Transverse colon (tissue), 4 donors: ENCODE measurements around the gene ZG16B.

Source experiments
- POLR2A ChIP-seq: fragments of 450-650 bp; IDR thresholded peaks from one replicate; pipeline ENCODE4 v1.6.1; 2016; ENCODE audit warnings: antibody characterized with exemption, mild to moderate bottlenecking, moderate library complexity
- POLR2AphosphoS5 ChIP-seq, 3 donors: sonication (generic); formaldehyde crosslinking; IDR thresholded peaks; one replicate each; pipeline ENCODE4 v1.6.1; 2016; ENCODE audit warnings: antibody characterized with exemption in 3 of 3
- TF ChIP-seq, protein P1 (sequence below), 5 experiments: fragments of 200-600 bp in 3 of 5; fragments of 450-650 bp in 2 of 5; sonication (generic) in 3 of 5; IDR thresholded peaks; 1 replicate in 2 of 5; 2 replicates in 3 of 5; pipeline ENCODE4 v1.5.1; 2016 to 2017; ENCODE audit warnings: antibody characterized with exemption in 5 of 5, inconsistent platforms in 3 of 5, mild to moderate bottlenecking in 2 of 5, moderate library complexity in 1 of 5

DNA sequence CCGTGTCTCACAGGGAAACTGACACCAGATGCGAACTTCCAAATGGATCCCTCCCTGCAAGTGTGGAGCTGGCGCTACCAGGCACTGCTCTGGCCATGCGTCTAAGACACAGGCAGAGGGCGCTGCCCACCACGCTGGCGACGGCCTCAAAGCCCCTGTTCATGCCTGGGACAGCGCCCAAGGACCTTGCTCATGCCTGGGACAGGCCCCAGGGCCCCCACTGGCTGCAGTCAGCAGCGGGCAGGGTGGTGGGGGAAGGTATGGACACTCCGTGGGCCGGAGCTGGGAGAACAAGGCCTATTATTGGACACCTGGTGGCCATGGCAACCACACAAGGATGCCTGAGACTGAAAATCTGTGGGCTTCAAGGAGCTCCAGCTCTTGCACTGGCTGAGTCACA lies 8.8 kb downstream of the ZG16B start:
- TF ChIP-seq, protein P1, sequence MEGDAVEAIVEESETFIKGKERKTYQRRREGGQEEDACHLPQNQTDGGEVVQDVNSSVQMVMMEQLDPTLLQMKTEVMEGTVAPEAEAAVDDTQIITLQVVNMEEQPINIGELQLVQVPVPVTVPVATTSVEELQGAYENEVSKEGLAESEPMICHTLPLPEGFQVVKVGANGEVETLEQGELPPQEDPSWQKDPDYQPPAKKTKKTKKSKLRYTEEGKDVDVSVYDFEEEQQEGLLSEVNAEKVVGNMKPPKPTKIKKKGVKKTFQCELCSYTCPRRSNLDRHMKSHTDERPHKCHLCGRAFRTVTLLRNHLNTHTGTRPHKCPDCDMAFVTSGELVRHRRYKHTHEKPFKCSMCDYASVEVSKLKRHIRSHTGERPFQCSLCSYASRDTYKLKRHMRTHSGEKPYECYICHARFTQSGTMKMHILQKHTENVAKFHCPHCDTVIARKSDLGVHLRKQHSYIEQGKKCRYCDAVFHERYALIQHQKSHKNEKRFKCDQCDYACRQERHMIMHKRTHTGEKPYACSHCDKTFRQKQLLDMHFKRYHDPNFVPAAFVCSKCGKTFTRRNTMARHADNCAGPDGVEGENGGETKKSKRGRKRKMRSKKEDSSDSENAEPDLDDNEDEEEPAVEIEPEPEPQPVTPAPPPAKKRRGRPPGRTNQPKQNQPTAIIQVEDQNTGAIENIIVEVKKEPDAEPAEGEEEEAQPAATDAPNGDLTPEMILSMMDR (IDR thresholded peaks at IDR 0.05) = peak; percentile 57 to 79 (median 69)
- TF ChIP-seq POLR2A (no peak), POLR2AphosphoS5 (IDR thresholded peaks at IDR 0.05) (no peak)
